Stomach (tissue), 9 donors: ENCODE data around the gene GIMAP7. TPM values are rescaled to one million over a fixed set of nuclear protein-coding genes. Genes with fewer than 3 reads are reported as not detected.
"Not testable (repeated sequence)": the region's sequence is repeated elsewhere in the genome, so short reads cannot be mapped to it uniquely, and the experiment has no call there.

ENCODE experiments used
- DNase-seq, 2 donors: peaks; one replicate each; pipeline versions ENCODE4 v3.0.0 to v3.0.0-alpha.2; 2013 to 2019
- H3K27ac ChIP-seq, 5 donors: fragments of 200-600 bp in 4 of 5; sonication (generic) in 4 of 5; one replicate each; pipeline ENCODE4 v1.5.1; 2013 to 2019; ENCODE audit warnings: mild to moderate bottlenecking in 1 of 5, moderate library complexity in 1 of 5
- H3K27me3 ChIP-seq, 3 donors: fragments of 200-600 bp; sonication (generic); one replicate each; pipeline ENCODE4 v1.5.1; 2017 to 2019; ENCODE audit warnings: mixed run types in 1 of 3
- H3K36me3 ChIP-seq, 4 donors: fragments of 200-600 bp; sonication (generic); 1 replicate in 3 of 4; 2 replicates in 1 of 4; pipeline ENCODE4 v1.5.1; 2016 to 2019
- H3K4me1 ChIP-seq, 4 donors: fragments of 200-600 bp; sonication (generic); one replicate each; pipeline ENCODE4 v1.5.1; 2016 to 2019
- H3K4me3 ChIP-seq, 4 donors: fragments of 200-600 bp; sonication (generic) in 3 of 4; one replicate each; pipeline ENCODE4 v1.5.1; 2016 to 2019; ENCODE audit warnings: mild to moderate bottlenecking in 1 of 4
- H3K9me3 ChIP-seq, 4 donors: fragments of 200-600 bp; sonication (generic); one replicate each; pipeline ENCODE4 v1.5.1; 2016 to 2019
- EP300 ChIP-seq: sonication (generic); formaldehyde crosslinking; IDR thresholded peaks from one replicate; pipeline ENCODE4 v1.6.1; 2017; ENCODE audit warnings: antibody characterized with exemption
- POLR2A ChIP-seq, 4 donors: fragments of 450-650 bp; IDR thresholded peaks; one replicate each; pipeline ENCODE4 v1.6.1; 2016; ENCODE audit warnings: antibody characterized with exemption in 4 of 4, control low read depth in 2 of 4, mild to moderate bottlenecking in 1 of 4, moderate library complexity in 1 of 4
- POLR2AphosphoS5 ChIP-seq, 3 donors: sonication (generic); formaldehyde crosslinking; IDR thresholded peaks; one replicate each; pipeline ENCODE4 v1.6.1; 2016; ENCODE audit warnings: antibody characterized with exemption in 3 of 3
- WGBS, 5 donors: extraction: QIAGEN DNeasy Blood & Tissue Kit in 3 of 5; methylation state at CpG; one replicate each; pipeline versions ENCODE4 v1.1.5 to v1.1.7; 2013 to 2018; 5-methylcytosine and 5-hydroxymethylcytosine counted together
- intact Hi-C: fragments of 100-400 bp; cut with DNase I; formaldehyde crosslinking; loops from one replicate; pipeline ENCODE4 v1.15.1; 2023; ENCODE audit warnings: low total_unique reads
- polyA plus RNA-seq, 3 donors: library from polyadenylated mRNA; stranded (reverse); fragments of 200-250 nt; gene quantifications; one replicate each; pipeline ENCODE4 v1.2.3, GENCODE V29; 2013
- total RNA-seq, 5 donors: library from RNA; depleted of rRNA; stranded (reverse); fragments of >200 nt; gene quantifications; one replicate each; pipeline versions ENCODE4 v1.1.0 to v1.2.3, GENCODE V29; 2014 to 2016
- TF ChIP-seq, protein P1 (sequence below), 7 experiments: fragments of 450-650 bp in 4 of 7; fragments of 200-600 bp in 3 of 7; sonication (generic) in 3 of 7; IDR thresholded peaks; one replicate each; pipeline ENCODE4 v1.5.1; 2016 to 2019; ENCODE audit warnings: antibody characterized with exemption in 7 of 7, control low read depth in 2 of 7, mild to moderate bottlenecking in 1 of 7
- donor health status: healthy with polysubstance abuse.
- donor health status: Bipolar disorder and iron deficiency.
- donor health status: healthy.

Gene GIMAP7
- total and polyA plus RNA-seq, 8 donors, result 1.2 to 15.9 (median 11.7) TPM; not detected in 1

DNA sequence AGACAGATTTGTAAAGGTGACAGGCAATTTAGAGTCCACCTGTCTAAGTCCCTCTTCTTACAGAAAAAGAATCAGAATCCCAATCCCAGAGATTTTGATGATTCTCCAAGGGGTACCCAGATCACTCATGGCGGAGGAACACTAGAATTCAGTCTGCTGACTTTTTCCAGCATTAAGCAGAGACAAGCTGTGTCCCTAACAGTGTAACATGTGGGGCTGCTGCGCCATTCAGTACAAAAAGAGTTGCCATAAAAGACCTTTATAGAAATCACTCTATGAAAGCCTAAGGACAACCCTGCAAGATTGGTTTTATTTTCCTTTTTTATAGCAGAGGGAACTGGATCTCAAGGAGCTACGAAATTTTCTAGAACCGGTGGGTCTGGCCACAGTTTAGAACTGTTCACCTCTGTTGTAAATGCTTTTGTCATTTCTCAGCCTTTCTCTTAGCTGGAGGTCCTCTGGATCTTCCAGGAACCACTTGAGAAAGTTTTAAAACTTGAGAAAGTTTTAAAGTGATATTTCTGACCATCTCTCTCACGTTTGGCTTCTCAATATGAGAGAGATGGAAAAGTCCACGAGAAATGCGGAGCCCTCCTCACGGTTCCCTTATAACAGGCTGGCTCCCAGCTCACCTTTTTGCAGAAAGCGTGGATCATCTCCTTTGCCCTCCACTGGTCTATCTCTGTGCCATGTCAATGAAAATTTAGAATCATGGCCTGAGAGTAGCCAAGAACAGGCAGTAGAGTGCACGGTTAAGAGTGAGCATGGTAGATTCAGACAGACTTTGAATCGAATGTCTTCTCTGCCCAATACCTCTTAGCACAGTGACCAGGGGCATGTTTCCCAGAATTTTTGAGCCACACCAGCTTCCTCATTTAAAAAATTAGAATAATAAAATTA, 826 bp downstream of the GIMAP7 start:
- Histone ChIP-seq H3K4me3 (peak overlapping the region; percentile 22 to 43 (median 38)), H3K27ac (peak overlapping the region in 4 of 5 donors; percentile 61 to 71 (median 64)), H3K4me1 (no peaks in the 10 kb centered on the region), H3K9me3 (no peaks in the 10 kb centered on the region), H3K36me3 (peaks cover 0 to 4% (median 0%) of the 10 kb centered on the region in 4 donors), H3K27me3 (no peaks in the 10 kb centered on the region)
- 59 to 76% (median 66%) methylated on average over 11 of the region's 11 CpGs for WGBS, 5 donors
- TF ChIP-seq, protein P1, sequence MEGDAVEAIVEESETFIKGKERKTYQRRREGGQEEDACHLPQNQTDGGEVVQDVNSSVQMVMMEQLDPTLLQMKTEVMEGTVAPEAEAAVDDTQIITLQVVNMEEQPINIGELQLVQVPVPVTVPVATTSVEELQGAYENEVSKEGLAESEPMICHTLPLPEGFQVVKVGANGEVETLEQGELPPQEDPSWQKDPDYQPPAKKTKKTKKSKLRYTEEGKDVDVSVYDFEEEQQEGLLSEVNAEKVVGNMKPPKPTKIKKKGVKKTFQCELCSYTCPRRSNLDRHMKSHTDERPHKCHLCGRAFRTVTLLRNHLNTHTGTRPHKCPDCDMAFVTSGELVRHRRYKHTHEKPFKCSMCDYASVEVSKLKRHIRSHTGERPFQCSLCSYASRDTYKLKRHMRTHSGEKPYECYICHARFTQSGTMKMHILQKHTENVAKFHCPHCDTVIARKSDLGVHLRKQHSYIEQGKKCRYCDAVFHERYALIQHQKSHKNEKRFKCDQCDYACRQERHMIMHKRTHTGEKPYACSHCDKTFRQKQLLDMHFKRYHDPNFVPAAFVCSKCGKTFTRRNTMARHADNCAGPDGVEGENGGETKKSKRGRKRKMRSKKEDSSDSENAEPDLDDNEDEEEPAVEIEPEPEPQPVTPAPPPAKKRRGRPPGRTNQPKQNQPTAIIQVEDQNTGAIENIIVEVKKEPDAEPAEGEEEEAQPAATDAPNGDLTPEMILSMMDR (IDR thresholded peaks at IDR 0.05), result no peak
- TF ChIP-seq EP300 (no peak), POLR2A (IDR thresholded peaks at IDR 0.05) (no peak), POLR2AphosphoS5 (IDR thresholded peaks at IDR 0.05) (no peak)
- intact Hi-C loops, result no loop called here
- DNase-seq, result no peak

DNA sequence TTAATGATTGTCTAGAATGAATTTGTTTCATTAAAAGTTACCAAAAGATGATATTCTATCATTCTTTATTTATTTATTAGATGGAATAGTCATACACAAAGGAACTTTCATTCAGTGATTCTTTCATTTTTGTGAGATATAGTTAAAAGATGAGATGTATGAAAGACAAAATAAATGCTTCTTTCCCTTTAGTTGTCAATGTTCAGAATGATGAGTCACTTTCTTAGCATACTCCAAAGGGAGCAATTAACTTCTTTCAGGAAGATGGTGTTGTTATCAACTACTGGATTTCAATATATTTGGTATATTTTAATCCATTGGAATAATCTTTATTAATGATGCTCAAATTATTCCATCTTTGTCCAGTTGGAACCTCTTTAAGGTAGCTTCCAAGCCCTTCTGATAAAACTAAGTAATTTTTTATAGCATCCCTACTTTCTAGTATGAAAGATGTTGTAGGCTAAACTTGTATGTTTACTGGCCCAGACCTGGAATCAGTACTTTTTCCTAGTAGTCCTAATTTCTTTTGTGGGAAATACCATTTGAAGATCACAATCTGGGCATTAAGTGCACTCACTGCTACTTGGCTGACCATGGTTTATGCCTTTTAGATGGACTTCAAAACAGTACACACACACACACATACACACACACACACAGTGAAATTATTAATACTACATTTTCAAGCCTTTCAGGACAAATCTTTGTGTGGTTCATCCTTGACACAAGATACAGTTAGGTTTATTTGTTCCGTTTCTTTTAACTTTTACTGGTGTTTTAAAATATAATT, 2.5 kb downstream of the GIMAP7 start:
- DNase-seq, result no peak
- Histone ChIP-seq H3K9me3 (no peaks in the 10 kb centered on the region), H3K4me3 (peak overlapping the region in 3 of 4 donors; percentile 34 to 43 (median 42)), H3K36me3 (peaks cover 0 to 4% (median 0%) of the 10 kb centered on the region in 4 donors), H3K27me3 (no peaks in the 10 kb centered on the region), H3K4me1 (no peaks in the 10 kb centered on the region), H3K27ac (peak overlapping the region in 4 of 5 donors; percentile 12 to 71 (median 52))
- 67 to 82% (median 78%) methylated on average over 1 of the region's 1 CpG for WGBS, 5 donors
- intact Hi-C loops, result no loop called here
- no peak for TF ChIP-seq POLR2AphosphoS5 (IDR thresholded peaks at IDR 0.05)
- no peak for TF ChIP-seq POLR2A (IDR thresholded peaks at IDR 0.05)
- TF ChIP-seq, protein P1 (IDR thresholded peaks at IDR 0.05), result no peak
- TF ChIP-seq EP300, result no peak

DNA sequence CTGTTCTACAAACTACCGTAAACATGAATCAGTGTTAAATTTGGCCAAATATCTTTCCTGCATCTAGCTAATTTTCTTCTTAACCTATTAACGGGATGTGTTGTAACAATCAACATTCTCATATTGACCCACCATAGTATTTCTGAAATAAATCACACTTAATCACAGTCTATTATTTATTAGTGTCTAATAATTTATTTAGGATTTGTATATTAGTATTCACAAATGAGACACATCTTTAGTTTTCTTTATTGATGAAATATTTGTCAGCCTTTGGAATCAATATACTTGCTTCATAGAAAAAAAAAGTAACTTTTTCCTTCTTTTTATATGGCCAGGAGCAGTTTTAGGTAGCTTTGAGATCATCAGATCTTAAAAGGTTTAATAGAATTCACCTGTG, 4.6 kb downstream of the GIMAP7 start:
- peak overlapping the region in 3 of 5 donors; percentile 21 to 71 (median 26) for H3K27ac ChIP-seq
- no peak for DNase-seq
- peak overlapping the region; percentile 0 to 42 (median 25) for H3K4me3 ChIP-seq
- 45 to 79% (median 63%) methylated on average over 2 of the region's 2 CpGs for WGBS, 5 donors
- no peaks in the 10 kb centered on the region for H3K27me3 ChIP-seq
- H3K36me3 ChIP-seq, result peaks cover 0 to 4% (median 0%) of the 10 kb centered on the region in 4 donors
- no peaks in the 10 kb centered on the region for H3K9me3 ChIP-seq
- intact Hi-C loops, result no loop called here
- no peak for TF ChIP-seq POLR2A (IDR thresholded peaks at IDR 0.05)
- no peaks in the 10 kb centered on the region for H3K4me1 ChIP-seq

DNA sequence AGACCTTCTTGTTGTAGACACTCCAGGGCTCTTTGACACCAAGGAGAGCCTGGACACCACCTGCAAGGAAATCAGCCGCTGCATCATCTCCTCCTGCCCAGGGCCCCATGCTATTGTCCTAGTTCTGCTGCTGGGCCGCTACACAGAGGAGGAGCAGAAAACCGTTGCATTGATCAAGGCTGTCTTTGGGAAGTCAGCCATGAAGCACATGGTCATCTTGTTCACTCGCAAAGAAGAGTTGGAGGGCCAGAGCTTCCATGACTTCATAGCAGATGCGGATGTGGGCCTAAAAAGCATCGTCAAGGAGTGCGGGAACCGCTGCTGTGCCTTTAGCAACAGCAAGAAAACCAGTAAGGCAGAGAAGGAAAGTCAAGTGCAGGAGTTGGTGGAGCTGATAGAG, 5.5 kb downstream of the GIMAP7 start:
- intact Hi-C loops, result no loop called here
- DNase-seq, result no peak
- Histone ChIP-seq H3K9me3 (no peaks in the 10 kb centered on the region), H3K27ac (peak overlapping the region in 3 of 5 donors; percentile 21 to 71 (median 26)), H3K4me3 (peak overlapping the region; percentile 14 to 42 (median 30)), H3K27me3 (no peaks in the 10 kb centered on the region), H3K36me3 (peaks cover 0 to 4% (median 0%) of the 10 kb centered on the region in 4 donors), H3K4me1 (no peaks in the 10 kb centered on the region)
- WGBS, 5 donors, result 57 to 88% (median 80%) methylated on average over 8 of the region's 8 CpGs
- TF ChIP-seq POLR2AphosphoS5 (IDR thresholded peaks at IDR 0.05) (no peak), POLR2A (IDR thresholded peaks at IDR 0.05) (no peak)

DNA sequence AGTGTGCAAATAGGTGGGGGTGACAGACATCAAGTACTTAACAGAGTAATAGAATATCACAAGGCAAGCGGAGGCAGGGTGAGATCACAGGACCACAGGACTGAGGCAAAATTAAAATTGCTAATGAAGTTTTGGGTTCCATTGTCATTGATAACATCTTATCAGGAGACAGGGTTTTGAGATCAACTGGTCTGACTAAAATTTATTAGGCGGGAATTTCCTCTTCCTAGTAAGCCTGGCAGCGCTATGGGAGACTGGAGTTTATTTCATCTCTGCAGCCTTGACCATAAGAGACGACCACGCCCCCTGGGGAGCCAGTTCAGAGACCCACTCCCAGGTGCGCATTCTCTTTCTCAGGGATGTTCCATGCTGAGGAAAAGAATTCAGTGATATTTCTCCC, 8.3 kb downstream of the GIMAP7 start:
- intact Hi-C loops, H3K27ac ChIP-seq, H3K27me3 ChIP-seq, H3K9me3 ChIP-seq, DNase-seq, H3K4me1 ChIP-seq, H3K36me3 ChIP-seq, H3K4me3 ChIP-seq: not testable (repeated sequence)
- WGBS, 5 donors, result 57 to 71% (median 65%) methylated on average over 6 of the region's 6 CpGs
